HG02884 (cell line): ENCODE data around the gene RNF175.
"Not testable (repeated sequence)": the region's sequence is repeated elsewhere in the genome, so short reads cannot be mapped to it uniquely, and the experiment has no call there.

Experiments used
- ATAC-seq: cut with Tn5 transposase; IDR thresholded peaks from one replicate; pipeline ENCODE4 v1.9.1; 2021; ENCODE audit warnings: mild to moderate bottlenecking, moderate library complexity; ENCODE audit not compliant: unreplicated experiment

Gene RNF175

GRCh38 chr4:153684971-153685371 is 74.9 kb downstream of the RNF175 start:
- ATAC-seq = no peak

DNA sequence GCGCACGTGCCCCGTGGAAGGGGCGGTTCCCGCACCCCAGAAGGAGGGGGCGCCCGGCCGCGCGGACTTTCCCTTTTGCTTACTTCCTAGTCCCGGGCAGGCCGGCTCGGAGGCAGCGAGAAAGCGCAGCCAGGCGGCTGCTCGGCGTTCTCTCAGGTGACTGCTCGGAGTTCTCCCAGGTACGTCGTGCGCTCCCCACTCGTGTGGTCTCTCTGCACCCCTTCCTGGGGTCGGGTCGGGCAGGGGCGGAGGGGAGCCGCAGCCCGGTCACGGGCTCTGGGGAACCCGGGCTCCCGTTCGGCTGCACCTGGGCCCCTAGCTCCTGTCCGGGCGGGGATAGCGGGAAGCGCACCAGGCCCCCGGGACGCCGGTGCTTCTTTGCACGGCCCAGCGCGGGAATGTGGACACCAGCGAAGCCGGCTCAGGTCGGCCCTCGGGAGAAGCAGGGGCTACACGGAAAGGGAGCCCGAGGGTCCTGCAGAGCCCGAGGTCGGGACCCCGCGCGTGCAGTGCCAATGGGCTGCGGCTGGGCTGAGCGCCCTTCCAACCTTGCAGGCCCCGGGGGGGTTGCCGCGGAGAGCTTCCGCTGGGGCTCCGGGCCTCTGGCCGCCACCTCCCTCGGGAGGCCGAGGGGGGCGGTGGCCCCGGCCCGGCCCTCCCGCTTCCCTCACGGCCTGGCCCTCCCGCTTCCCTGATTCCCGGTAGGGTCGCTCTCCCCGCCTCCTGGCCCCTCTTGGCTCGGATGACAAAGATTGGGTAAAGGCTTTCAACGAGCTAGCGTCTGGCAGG is 75.4 kb downstream of the RNF175 start, which contains the start of gene TLR2:
TLR2 (plus strand) TSS at position 99 of the 789 bp plus-strand sequence. CDS start 18,628 bp downstream, outside the sequence.
- peak; percentile 78 for ATAC-seq

DNA sequence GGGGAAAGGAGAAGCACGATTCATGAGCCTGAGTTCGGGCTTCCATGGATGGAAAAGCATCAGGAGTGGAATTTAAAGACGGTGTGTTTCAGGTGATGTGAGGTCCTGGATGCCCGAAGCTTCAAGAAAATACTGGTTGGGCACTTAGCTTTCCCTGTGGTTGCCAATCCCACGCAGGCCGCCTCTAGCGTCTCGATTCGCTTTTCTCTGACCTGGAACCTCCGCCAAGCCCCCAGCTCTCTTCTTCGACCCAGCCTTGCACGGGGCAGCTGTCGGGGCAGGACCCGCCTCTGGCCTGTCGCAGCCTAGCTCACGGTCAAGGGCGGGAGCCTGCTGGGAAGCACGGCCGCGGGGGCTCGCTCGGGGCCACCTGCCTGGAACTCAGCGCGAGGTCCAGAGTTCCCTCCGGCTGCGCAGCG is 76.1 kb downstream of the RNF175 start:
- ATAC-seq = no peak

- no peak for ATAC-seq
These were observed 80.3 kb downstream of the RNF175 start for GRCh38 chr4:153679486-153679885.

DNA sequence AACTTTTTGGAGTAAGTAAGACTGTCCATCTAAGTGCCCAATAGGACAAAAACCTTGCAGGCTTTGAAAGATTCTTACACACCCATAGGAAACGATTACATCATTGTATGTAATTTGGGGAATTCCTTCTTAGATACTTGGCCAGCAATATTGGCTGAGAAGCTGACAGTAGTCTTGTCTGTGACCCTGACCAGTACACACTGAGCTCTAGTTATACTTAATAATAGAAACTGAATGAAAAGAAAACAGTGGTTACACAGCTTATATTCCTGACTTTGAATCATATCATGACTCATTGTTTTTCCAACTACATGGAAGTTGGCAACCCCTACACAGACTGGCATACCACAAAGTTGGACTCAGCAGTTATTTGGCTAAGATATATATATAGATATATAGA is 82.8 kb downstream of the RNF175 start:
- ATAC-seq = no peak

GRCh38 chr4:153676486-153676885 is 83.3 kb downstream of the RNF175 start:
- no peak for ATAC-seq

- no peak for ATAC-seq
These were observed 90.0 kb downstream of the RNF175 start for GRCh38 chr4:153669838-153670237.

DNA sequence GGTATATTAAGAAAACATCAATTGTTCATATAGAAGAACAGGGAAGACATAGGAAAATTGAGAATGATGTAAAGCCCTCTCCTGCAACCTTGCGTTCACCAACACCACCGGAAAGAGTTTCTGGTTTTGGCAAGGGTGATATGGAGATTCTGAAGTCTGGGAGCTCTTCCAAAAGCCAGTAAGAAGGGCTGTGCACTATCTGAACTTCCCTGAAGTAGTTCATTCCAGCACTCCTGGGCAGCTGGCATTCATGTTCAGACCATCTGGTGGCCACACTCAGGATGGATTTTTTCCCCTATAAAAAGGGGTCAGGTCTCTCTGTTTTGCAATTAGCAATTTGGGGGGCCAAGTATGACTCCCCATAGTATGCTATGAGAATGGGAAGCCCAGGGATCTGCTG is 91.2 kb downstream of the RNF175 start:
- no peak for ATAC-seq

DNA sequence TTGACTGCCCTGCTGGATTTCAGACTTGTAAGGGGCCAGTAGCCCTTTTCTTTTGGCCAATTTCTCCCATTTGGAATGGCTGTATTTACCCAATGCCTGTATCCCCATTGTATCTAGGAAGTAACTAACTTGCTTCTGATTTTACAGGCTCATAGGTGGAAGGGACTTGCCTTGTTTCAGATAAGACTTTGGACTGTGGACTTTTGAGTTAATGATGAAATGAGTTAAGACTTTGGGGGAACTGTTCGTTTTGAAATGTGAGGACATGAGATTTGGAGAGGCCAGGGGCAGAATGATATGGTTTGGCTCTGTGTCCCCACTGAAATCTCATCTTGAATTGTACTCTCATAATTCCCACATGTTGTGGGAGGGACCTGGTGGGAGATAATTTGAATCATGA is 93.3 kb downstream of the RNF175 start:
- ATAC-seq = not testable (repeated sequence)

DNA sequence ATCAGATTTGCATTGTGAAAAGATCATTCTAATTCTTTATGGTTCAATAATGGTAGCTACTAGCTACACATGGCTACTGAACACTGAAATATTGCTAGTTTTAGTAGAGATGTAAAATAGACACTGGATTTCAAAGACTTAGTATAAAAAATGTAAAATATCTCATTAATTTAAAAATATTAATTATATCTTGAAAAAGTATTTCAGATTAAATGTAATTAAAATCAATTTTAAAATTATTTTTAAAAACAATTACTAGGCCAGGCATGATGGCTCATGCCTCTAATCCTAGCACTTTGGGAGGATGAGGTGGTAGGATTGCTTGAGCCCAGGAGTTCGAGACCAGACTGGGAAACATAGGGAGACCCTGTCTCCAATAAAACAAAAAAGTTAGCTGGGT is 96.2 kb downstream of the RNF175 start:
- no peak for ATAC-seq

- ATAC-seq = no peak
These were observed 97.9 kb downstream of the RNF175 start for GRCh38 chr4:153661908-153662307.

DNA sequence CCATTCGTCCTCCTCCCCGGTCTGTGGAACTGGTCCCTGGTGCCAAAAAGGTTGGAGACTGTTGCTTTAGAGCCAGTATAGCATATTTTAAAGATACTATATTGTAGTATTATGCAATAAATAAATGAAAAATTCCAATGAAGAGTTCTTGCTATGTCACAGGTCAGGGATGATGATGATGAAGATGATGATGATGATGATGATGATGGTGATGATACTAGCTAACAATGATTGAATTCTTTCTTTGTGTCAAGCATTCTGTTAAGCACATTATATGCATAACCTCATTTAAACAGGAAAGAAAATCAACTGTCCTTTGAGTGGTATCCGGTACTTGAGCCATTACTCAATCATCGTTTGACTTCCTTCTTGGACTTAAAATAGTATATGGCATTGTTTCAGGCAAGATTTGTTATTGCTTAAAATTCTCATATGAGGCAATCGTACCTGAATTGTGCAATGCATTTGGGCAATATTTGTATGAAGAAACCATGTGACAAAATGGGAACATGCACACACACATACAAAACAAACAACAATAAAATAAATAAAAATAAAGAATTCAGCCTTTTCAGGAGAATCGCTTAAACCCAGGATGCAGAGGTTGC is 98.5 kb downstream of the RNF175 start:
- ATAC-seq = no peak
